ENCODE data around the gene SERPIND1. TPM values are rescaled to one million over a fixed set of nuclear protein-coding genes. Genes with fewer than 3 reads are reported as not detected.
"Not testable (repeated sequence)": the region's sequence is repeated elsewhere in the genome, so short reads cannot be mapped to it uniquely, and the experiment has no call there.

Gene SERPIND1
- total RNA-seq, 1 donor from 2014 or later, result not detected

GRCh38 chr22:20819471-20819870 lies 45.6 kb downstream of the SERPIND1 start:
- Mint-ChIP-seq H3K27ac (ENCODE audit: unreplicated experiment) (no peak overlapping the region), H3K4me1 (ENCODE audit: low read depth, unreplicated experiment) (no peaks in the 10 kb centered on the region), H3K9me3 (ENCODE audit: unreplicated experiment) (no peaks in the 10 kb centered on the region), H3K27me3 (ENCODE audit: low read depth, unreplicated experiment) (no peaks in the 10 kb centered on the region), H3K36me3 (ENCODE audit: low read depth, unreplicated experiment) (peaks cover 3% of the 10 kb centered on the region), H3K4me3 (ENCODE audit: unreplicated experiment) (no peak overlapping the region)
- Histone ChIP-seq H3K27ac (ENCODE audit: low read depth, low read length) (no peak overlapping the region), H3K27me3 (ENCODE audit: insufficient read depth, low read length) (no peaks in the 10 kb centered on the region), H4K20me1 (ENCODE audit: insufficient read depth, low read length) (no peaks in the 10 kb centered on the region), H3K4me2 (ENCODE audit: low read length) (no peak overlapping the region), H3K79me2 (ENCODE audit: insufficient read depth, low read length) (no peaks in the 10 kb centered on the region), H3K4me3 (ENCODE audit: insufficient read depth, low read depth, low read length) (no peak overlapping the region), H3K36me3 (ENCODE audit: insufficient read depth, low read length) (peaks cover 24% of the 10 kb centered on the region), H3K4me1 (ENCODE audit: insufficient read depth, low read length) (no peaks in the 10 kb centered on the region), H2AFZ (ENCODE audit: low read depth, low read length) (no peak overlapping the region), H3K9ac (ENCODE audit: low read length) (no peak overlapping the region), H3K9me3 (ENCODE audit: insufficient read depth, low read depth, low read length) (no peaks in the 10 kb centered on the region)
- no peak for FAIRE-seq
- DNase-seq (ENCODE audit: low read depth), result no peak
- TF ChIP-seq CTCF (IDR thresholded peaks at IDR 0.05; ENCODE audit: insufficient read depth, low read depth, low read length) (no peak), EZH2 (IDR thresholded peaks at IDR 0.05; ENCODE audit: insufficient read depth, low read length) (no peak)

- H3K4me1 ChIP-seq (ENCODE audit: insufficient read depth, low read length); H3K36me3 Mint-ChIP-seq (ENCODE audit: low read depth, unreplicated experiment); H3K27me3 ChIP-seq (ENCODE audit: insufficient read depth, low read length); H3K9me3 ChIP-seq (ENCODE audit: insufficient read depth, low read depth, low read length); H3K27me3 Mint-ChIP-seq (ENCODE audit: low read depth, unreplicated experiment); H3K9me3 Mint-ChIP-seq (ENCODE audit: unreplicated experiment); DNase-seq (ENCODE audit: low read depth); H3K4me3 Mint-ChIP-seq (ENCODE audit: unreplicated experiment); H3K9ac ChIP-seq (ENCODE audit: low read length); FAIRE-seq; H4K20me1 ChIP-seq (ENCODE audit: insufficient read depth, low read length); H3K27ac ChIP-seq (ENCODE audit: low read depth, low read length); H3K79me2 ChIP-seq (ENCODE audit: insufficient read depth, low read length); H3K4me3 ChIP-seq (ENCODE audit: insufficient read depth, low read depth, low read length); H2AFZ ChIP-seq (ENCODE audit: low read depth, low read length); H3K4me2 ChIP-seq (ENCODE audit: low read length); H3K4me1 Mint-ChIP-seq (ENCODE audit: low read depth, unreplicated experiment); H3K27ac Mint-ChIP-seq (ENCODE audit: unreplicated experiment): not testable (repeated sequence)
- peaks cover 21% of the 10 kb centered on the region for H3K36me3 ChIP-seq (ENCODE audit: insufficient read depth, low read length)
These were observed 47.9 kb downstream of the SERPIND1 start for GRCh38 chr22:20821717-20822239.

- no peak for FAIRE-seq
- no peaks in the 10 kb centered on the region for H3K9me3 Mint-ChIP-seq (ENCODE audit: unreplicated experiment)
- TF ChIP-seq CTCF (IDR thresholded peaks at IDR 0.05; ENCODE audit: insufficient read depth, low read depth, low read length) (no peak), EZH2 (IDR thresholded peaks at IDR 0.05; ENCODE audit: insufficient read depth, low read length) (no peak)
These were observed 48.3 kb downstream of the SERPIND1 start for GRCh38 chr22:20822240-20822639.

More at GRCh38 chr22:20822240-20822639, 48.3 kb downstream of the SERPIND1 start:
- H3K4me1 ChIP-seq (ENCODE audit: insufficient read depth, low read length), result no peaks in the 10 kb centered on the region
- Mint-ChIP-seq H3K4me3 (ENCODE audit: unreplicated experiment) (no peak overlapping the region), H3K4me1 (ENCODE audit: low read depth, unreplicated experiment) (no peaks in the 10 kb centered on the region), H3K27ac (ENCODE audit: unreplicated experiment) (no peak overlapping the region), H3K36me3 (ENCODE audit: low read depth, unreplicated experiment) (peaks cover 3% of the 10 kb centered on the region), H3K27me3 (ENCODE audit: low read depth, unreplicated experiment) (no peaks in the 10 kb centered on the region)
- no peak overlapping the region for H3K4me3 ChIP-seq (ENCODE audit: insufficient read depth, low read depth, low read length)
- H3K9ac ChIP-seq (ENCODE audit: low read length), result no peak overlapping the region
- no peaks in the 10 kb centered on the region for H3K27me3 ChIP-seq (ENCODE audit: insufficient read depth, low read length)
- H2AFZ ChIP-seq (ENCODE audit: low read depth, low read length), result no peak overlapping the region
- H3K79me2 ChIP-seq (ENCODE audit: insufficient read depth, low read length), result no peaks in the 10 kb centered on the region
- no peak overlapping the region for H3K27ac ChIP-seq (ENCODE audit: low read depth, low read length)
- no peaks in the 10 kb centered on the region for H3K9me3 ChIP-seq (ENCODE audit: insufficient read depth, low read depth, low read length)
- H3K36me3 ChIP-seq (ENCODE audit: insufficient read depth, low read length), result peaks cover 17% of the 10 kb centered on the region
- H4K20me1 ChIP-seq (ENCODE audit: insufficient read depth, low read length), result no peaks in the 10 kb centered on the region
- DNase-seq (ENCODE audit: low read depth), result no peak
- H3K4me2 ChIP-seq (ENCODE audit: low read length), result no peak overlapping the region
